RWPE2 (cell line): Measurements from ENCODE around the gene ANXA3.
A peak's percentile ranks its signal among the peaks of the same experiment; 100 is the strongest.

ENCODE experiments used
- ATAC-seq: fragments of 200-7000 bp; cut with Tn5 transposase; 3 replicates; pipeline ENCODE4 v1.9.1; 2021; ENCODE audit warnings: low read depth
- DNase-seq: peaks from one replicate; pipeline ENCODE4 v3.0.0-alpha.2; 2020; ENCODE audit warnings: low spot score
- H3K27ac ChIP-seq: fragments of 450-650 bp; 2 replicates; pipeline ENCODE4 v1.5.1; 2017; ENCODE audit warnings: mild to moderate bottlenecking; ENCODE audit not compliant: poor library complexity, severe bottlenecking
- H3K27me3 ChIP-seq: fragments of 250-450 bp; sonication (Bioruptor Pico); 2 replicates; pipeline ENCODE4 v1.5.1; 2021; ENCODE audit warnings: mild to moderate bottlenecking, moderate library complexity; ENCODE audit not compliant: insufficient read depth, poor library complexity, severe bottlenecking
- H3K36me3 ChIP-seq: fragments of 250-450 bp; sonication (Bioruptor Pico); 2 replicates; pipeline ENCODE4 v1.5.1; 2020; ENCODE audit warnings: low read depth, mild to moderate bottlenecking, moderate library complexity
- H3K4me1 ChIP-seq: fragments of 250-450 bp; sonication (Bioruptor Pico); 2 replicates; pipeline ENCODE4 v1.5.1; 2021; ENCODE audit warnings: mild to moderate bottlenecking, moderate library complexity; ENCODE audit not compliant: insufficient read depth, poor library complexity, severe bottlenecking
- H3K4me3 ChIP-seq: fragments of 250-450 bp; sonication (Bioruptor Pico); 2 replicates; pipeline ENCODE4 v1.5.1; 2021; ENCODE audit warnings: mild to moderate bottlenecking, moderate library complexity; ENCODE audit not compliant: severe bottlenecking
- H3K9me3 ChIP-seq: fragments of 250-450 bp; sonication (Bioruptor Pico); 2 replicates; pipeline ENCODE4 v1.5.1; 2021; ENCODE audit warnings: mild to moderate bottlenecking, moderate library complexity; ENCODE audit not compliant: severe bottlenecking
- CTCF ChIP-seq: fragments of 450-650 bp; IDR thresholded peaks from one replicate; pipeline ENCODE4 v1.5.1; 2017; ENCODE audit warnings: mild to moderate bottlenecking, moderate library complexity; ENCODE audit not compliant: poor library complexity, severe bottlenecking

ANXA3 gene

DNA sequence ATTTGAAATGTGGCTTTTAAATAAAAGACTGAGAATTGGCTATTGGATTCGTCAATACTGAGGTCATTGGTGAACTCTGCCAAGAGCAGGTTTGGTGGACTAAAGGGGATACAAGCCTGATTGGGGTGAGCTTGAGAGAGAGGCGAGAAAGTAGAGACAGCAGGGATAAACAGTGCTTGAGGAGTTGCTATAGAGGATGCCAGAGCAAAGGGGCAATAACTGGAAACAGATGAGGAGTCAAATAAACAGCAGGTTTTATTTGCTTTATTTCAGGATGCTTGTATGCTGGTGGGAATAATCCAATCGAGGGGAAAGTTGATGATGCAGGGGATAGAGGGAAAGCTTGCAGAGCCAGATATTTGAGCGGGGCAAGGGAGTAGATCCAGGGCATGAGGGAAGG, 24.0 kb upstream of the ANXA3 start:
- no peak for DNase-seq
- Histone ChIP-seq H3K27ac (no peak overlapping the region), H3K36me3 (no peaks in the 10 kb centered on the region), H3K9me3 (no peaks in the 10 kb centered on the region), H3K4me1 (peaks cover 19% of the 10 kb centered on the region), H3K4me3 (no peak overlapping the region), H3K27me3 (no peaks in the 10 kb centered on the region)
- TF ChIP-seq CTCF = no peak
- ATAC-seq = no peak

DNA sequence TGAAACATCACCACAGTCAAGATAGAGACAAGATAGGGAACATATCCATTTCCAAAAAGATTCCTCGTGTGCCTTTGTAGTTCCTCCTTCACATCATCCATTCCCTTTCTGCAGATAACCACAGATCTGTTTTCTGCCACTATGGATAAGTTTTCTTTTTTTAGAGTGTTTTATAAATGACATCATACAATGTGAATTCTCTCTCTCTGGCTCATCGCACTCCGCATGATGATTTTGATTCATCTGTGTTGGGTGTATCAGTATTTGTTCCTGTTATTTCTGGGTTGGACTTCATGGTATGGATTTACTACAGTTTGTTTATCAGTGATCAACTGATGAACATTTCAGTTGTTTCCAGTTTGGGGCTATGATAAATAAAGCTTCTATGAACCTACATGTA, 23.2 kb upstream of the ANXA3 start:
- TF ChIP-seq CTCF = no peak
- no peaks in the 10 kb centered on the region for H3K36me3 ChIP-seq
- no peak overlapping the region for H3K4me3 ChIP-seq
- peaks cover 19% of the 10 kb centered on the region for H3K4me1 ChIP-seq
- H3K27ac ChIP-seq = no peak overlapping the region
- DNase-seq (no peak), ATAC-seq (peak; percentile 34; the same call in 1 of the 3 replicates)
- H3K9me3 ChIP-seq = no peaks in the 10 kb centered on the region
- H3K27me3 ChIP-seq = no peaks in the 10 kb centered on the region

DNA sequence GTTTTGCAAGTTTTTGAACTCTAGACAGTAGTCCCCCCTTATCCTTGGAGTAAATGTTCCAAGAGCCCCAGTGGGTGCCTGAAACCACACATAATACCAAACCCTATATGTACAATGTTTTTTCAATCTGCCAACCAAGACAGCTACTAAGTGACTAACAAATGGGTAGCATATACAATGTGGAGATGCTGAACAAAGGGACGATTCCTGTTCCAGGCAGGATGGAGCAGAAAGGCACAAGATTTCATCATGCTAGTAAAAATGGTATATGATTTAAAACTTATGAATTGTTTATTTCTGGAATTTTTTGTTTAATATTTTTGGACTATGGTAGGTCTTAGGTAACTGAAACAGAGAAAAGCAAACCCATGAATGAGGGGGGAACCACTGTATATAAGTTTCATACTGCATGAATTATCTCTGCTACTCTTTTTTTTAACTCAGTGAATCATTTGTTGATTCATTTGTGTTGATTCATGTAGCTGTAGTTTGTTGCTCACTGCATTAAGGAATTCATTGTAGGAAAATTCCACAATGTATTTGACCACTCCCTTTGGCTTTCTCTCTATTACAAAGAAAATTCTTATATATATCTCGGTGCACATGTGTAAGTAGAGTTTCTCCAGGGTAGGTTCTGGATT, 21.9 kb upstream of the ANXA3 start:
- ATAC-seq = peak; percentile 70

GRCh38 chr4:78532046-78532445, 19.5 kb upstream of the ANXA3 start:
- Histone ChIP-seq H3K27me3 (no peaks in the 10 kb centered on the region), H3K36me3 (no peaks in the 10 kb centered on the region), H3K4me3 (no peak overlapping the region), H3K9me3 (no peaks in the 10 kb centered on the region), H3K4me1 (peaks cover 35% of the 10 kb centered on the region), H3K27ac (peak overlapping the region; percentile 2)
- TF ChIP-seq CTCF = no peak
- DNase-seq (no peak), ATAC-seq (no peak)

More for the DNA sequence above, 21.9 kb upstream of the ANXA3 start:
- no peak for DNase-seq
- TF ChIP-seq CTCF = no peak
- H3K9me3 ChIP-seq = no peaks in the 10 kb centered on the region
- peaks cover 30% of the 10 kb centered on the region for H3K4me1 ChIP-seq
- H3K27ac ChIP-seq = peak overlapping the region; percentile 55
- H3K27me3 ChIP-seq = no peaks in the 10 kb centered on the region
- H3K36me3 ChIP-seq = no peaks in the 10 kb centered on the region
- H3K4me3 ChIP-seq = no peak overlapping the region

- Histone ChIP-seq H3K9me3 (no peaks in the 10 kb centered on the region), H3K4me3 (no peak overlapping the region), H3K36me3 (no peaks in the 10 kb centered on the region), H3K4me1 (peaks cover 27% of the 10 kb centered on the region), H3K27me3 (no peaks in the 10 kb centered on the region), H3K27ac (peak overlapping the region; percentile 71)
- no peak for DNase-seq
- no peak for ATAC-seq
- TF ChIP-seq CTCF = no peak
These were observed 17.7 kb upstream of the ANXA3 start for GRCh38 chr4:78533854-78534253.
